ENCODE data around the gene FASTKD3.

DNA sequence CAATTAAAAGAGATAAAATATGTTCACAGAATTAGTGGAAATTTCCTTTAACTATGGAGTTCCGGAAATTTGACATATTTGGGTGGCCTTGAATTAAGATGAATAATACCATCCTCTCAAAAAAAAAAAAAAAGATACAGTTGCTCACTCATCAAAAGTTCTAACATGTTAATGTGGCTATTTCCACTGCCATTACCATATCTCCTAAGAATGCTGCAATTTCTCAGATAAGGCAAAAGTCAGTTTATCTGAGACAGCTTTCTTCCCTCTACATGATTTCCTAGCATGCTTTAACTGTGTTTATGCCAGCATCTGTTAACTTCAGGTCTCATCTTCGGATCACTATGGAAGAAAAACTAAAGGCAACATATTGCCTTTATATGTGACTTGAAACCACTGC is 2.6 kb downstream of the FASTKD3 start:
- TF ChIP-seq, protein P1, sequence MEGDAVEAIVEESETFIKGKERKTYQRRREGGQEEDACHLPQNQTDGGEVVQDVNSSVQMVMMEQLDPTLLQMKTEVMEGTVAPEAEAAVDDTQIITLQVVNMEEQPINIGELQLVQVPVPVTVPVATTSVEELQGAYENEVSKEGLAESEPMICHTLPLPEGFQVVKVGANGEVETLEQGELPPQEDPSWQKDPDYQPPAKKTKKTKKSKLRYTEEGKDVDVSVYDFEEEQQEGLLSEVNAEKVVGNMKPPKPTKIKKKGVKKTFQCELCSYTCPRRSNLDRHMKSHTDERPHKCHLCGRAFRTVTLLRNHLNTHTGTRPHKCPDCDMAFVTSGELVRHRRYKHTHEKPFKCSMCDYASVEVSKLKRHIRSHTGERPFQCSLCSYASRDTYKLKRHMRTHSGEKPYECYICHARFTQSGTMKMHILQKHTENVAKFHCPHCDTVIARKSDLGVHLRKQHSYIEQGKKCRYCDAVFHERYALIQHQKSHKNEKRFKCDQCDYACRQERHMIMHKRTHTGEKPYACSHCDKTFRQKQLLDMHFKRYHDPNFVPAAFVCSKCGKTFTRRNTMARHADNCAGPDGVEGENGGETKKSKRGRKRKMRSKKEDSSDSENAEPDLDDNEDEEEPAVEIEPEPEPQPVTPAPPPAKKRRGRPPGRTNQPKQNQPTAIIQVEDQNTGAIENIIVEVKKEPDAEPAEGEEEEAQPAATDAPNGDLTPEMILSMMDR (IDR thresholded peaks at IDR 0.05): no peak
- TF ChIP-seq POLR2AphosphoS5 (IDR thresholded peaks at IDR 0.05) (no peak), EP300 (IDR thresholded peaks at IDR 0.05) (no peak)
